ENCODE results near the gene GALNTL6. TPM values are rescaled to one million over a fixed set of nuclear protein-coding genes. Genes with fewer than 3 reads are reported as not detected.

Gene GALNTL6
- total and polyA plus RNA-seq, 2 of the 4 experiments (the other 2 are of a cell fraction): under 0.01 TPM; not detected in 1

DNA sequence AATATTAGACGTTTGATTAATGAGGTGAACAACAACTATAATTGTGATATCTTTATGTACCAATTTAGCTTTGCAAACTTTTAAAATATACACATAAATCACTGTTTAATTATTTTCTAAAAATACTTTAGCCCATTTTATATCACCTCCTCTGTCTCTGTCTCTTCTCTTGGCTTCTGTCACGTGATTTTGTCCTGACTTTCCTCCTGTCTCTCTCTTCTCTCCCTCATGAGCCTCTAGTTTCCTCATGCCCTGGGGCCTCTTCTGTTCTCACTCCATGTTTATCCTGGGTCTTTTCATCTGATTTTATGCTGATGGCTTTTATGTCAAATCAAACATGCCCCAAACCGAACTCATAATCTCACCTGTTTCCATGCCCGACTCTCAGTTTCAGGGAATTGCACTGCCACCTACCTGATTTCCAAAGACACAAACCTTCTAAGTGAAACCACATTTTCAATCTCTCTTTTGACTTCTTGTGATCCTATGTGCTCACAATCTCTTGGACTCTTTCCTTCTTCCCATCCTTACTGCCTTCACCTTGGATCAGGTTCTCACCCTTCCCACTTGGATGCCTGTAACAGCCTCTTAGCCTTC is 1052.4 kb downstream of the GALNTL6 start:
- POLR2A ChIA-PET (ENCODE audit: unreplicated experiment): no interaction called here
- Histone ChIP-seq H3K4me1 (ENCODE audit: control insufficient read depth, insufficient read depth, low read length) (no peaks in the 10 kb centered on the region), H2BK120ac (ENCODE audit: low read depth, low read length) (no peak overlapping the region), H3K79me1 (ENCODE audit: low read depth in 1 of 2, low read length in 2 of 2) (no peaks in the 10 kb centered on the region), H4K20me1 (ENCODE audit: insufficient read depth, low read length) (no peaks in the 10 kb centered on the region), H2BK15ac (ENCODE audit: low read depth, low read length) (no peak overlapping the region), H2BK5ac (ENCODE audit: low read depth, low read length, poor library complexity, severe bottlenecking) (no peak overlapping the region), H3K23ac (ENCODE audit: low read depth, low read length) (no peak overlapping the region), H3K36me3 (ENCODE audit: control insufficient read depth, insufficient read depth, low read length) (no peaks in the 10 kb centered on the region), H3K56ac (ENCODE audit: extremely low read depth, insufficient read depth, low read length) (no peak overlapping the region), H3K18ac (ENCODE audit: low read depth, low read length) (no peak overlapping the region), H2BK20ac (ENCODE audit: low read depth, low read length) (no peak overlapping the region), H3K4me3 (ENCODE audit: insufficient read depth, low read depth, low read length) (no peak overlapping the region), H4K5ac (ENCODE audit: low read depth, low read length) (no peak overlapping the region), H2AFZ (replicated peaks; ENCODE audit: low read length, poor library complexity) (no peak overlapping the region), H2AK5ac (ENCODE audit: low read depth, low read length) (no peak overlapping the region), H3K9me1 (ENCODE audit: insufficient read depth, low read length) (no peaks in the 10 kb centered on the region), H3K9ac (ENCODE audit: low read depth, low read length) (no peak overlapping the region), H3K27me3 (ENCODE audit: control insufficient read depth, insufficient read depth, low read length) (no peaks in the 10 kb centered on the region; the same call in 1 of the 2 replicates), H3K4me2 (ENCODE audit: low read depth, low read length) (no peak overlapping the region), H4K8ac (ENCODE audit: low read depth in 2 of 2, low read length in 2 of 2) (no peak overlapping the region), H3K14ac (replicated peaks; ENCODE audit: low read depth, low read length) (no peak overlapping the region), H3K4ac (ENCODE audit: low read depth, low read length) (no peak overlapping the region), H4K91ac (ENCODE audit: insufficient read depth, low read depth, low read length) (no peak overlapping the region), H2AK9ac (replicated peaks; ENCODE audit: low read depth, low read length, poor library complexity) (no peak overlapping the region), H3K27ac (ENCODE audit: insufficient read depth, low read length) (no peak overlapping the region), H3K9me3 (ENCODE audit: control insufficient read depth, insufficient read depth, low read length) (0 out of 2 replicates have a peak, but pooled peaks cover 1% of the 10 kb centered on the region)
- DNase-seq: no peak
- intact Hi-C loops (cut with micrococcal nuclease) (no loop called here), dilution Hi-C loops (cut with HindIII; ENCODE audit: low sequenced_read_pairs, unreplicated experiment) (no loop called here), in situ Hi-C loops (cut with MboI; ENCODE audit: low sequenced_read_pairs) (no loop called here)
- CTCF ChIA-PET: no interaction called here
- 69% methylated on average over 3 of the region's 4 CpGs; no CpG with 5 or more reads in 1 of the 2 experiments for WGBS, 2 experiments (ENCODE audit: extremely low coverage in 2 of 2, insufficient read length in 1 of 2)
- no peak for ATAC-seq (ENCODE audit: low read depth)
- BruUV-seq (replicated peaks): no TSS peak
- TF ChIP-seq, protein P1, sequence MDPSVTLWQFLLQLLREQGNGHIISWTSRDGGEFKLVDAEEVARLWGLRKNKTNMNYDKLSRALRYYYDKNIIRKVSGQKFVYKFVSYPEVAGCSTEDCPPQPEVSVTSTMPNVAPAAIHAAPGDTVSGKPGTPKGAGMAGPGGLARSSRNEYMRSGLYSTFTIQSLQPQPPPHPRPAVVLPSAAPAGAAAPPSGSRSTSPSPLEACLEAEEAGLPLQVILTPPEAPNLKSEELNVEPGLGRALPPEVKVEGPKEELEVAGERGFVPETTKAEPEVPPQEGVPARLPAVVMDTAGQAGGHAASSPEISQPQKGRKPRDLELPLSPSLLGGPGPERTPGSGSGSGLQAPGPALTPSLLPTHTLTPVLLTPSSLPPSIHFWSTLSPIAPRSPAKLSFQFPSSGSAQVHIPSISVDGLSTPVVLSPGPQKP (IDR thresholded peaks at IDR 0.05; ENCODE audit: borderline replicate concordance, low read depth, low read length): no peak
- TF ChIP-seq MAZ (IDR thresholded peaks at IDR 0.05; ENCODE audit: borderline replicate concordance, low read depth, low read length) (no peak), POLR2A (IDR thresholded peaks at IDR 0.05; ENCODE audit: low read depth, low read length) (no peak), CHD1 (IDR thresholded peaks at IDR 0.05; ENCODE audit: low read depth, low read length) (no peak), FOS (IDR thresholded peaks at IDR 0.05; ENCODE audit: low read depth, low read length) (no peak), RAD21 (IDR thresholded peaks at IDR 0.05; ENCODE audit: low read length) (no peak), SMC3 (IDR thresholded peaks at IDR 0.05; ENCODE audit: low read depth, low read length) (no peak), MAFK (IDR thresholded peaks at IDR 0.05; ENCODE audit: low read depth, low read length) (no peak), RFX5 (IDR thresholded peaks at IDR 0.05; ENCODE audit: low read depth, low read length) (no peak), RCOR1 (IDR thresholded peaks at IDR 0.05; ENCODE audit: insufficient replicate concordance, low read length) (no peak), NFE2L2 (IDR thresholded peaks at IDR 0.05; ENCODE audit: low read depth, low read length) (no peak), MXI1 (IDR thresholded peaks at IDR 0.05; ENCODE audit: borderline replicate concordance, low read depth, low read length) (no peak), CEBPB (IDR thresholded peaks at IDR 0.05; ENCODE audit: low read depth, low read length) (no peak), BHLHE40 (IDR thresholded peaks at IDR 0.05; ENCODE audit: low read depth, low read length) (no peak)
- TF ChIP-seq, protein P2, sequence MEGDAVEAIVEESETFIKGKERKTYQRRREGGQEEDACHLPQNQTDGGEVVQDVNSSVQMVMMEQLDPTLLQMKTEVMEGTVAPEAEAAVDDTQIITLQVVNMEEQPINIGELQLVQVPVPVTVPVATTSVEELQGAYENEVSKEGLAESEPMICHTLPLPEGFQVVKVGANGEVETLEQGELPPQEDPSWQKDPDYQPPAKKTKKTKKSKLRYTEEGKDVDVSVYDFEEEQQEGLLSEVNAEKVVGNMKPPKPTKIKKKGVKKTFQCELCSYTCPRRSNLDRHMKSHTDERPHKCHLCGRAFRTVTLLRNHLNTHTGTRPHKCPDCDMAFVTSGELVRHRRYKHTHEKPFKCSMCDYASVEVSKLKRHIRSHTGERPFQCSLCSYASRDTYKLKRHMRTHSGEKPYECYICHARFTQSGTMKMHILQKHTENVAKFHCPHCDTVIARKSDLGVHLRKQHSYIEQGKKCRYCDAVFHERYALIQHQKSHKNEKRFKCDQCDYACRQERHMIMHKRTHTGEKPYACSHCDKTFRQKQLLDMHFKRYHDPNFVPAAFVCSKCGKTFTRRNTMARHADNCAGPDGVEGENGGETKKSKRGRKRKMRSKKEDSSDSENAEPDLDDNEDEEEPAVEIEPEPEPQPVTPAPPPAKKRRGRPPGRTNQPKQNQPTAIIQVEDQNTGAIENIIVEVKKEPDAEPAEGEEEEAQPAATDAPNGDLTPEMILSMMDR (conservative IDR thresholded peaks at IDR 0.05; ENCODE audit: low read depth, low read length): no peak
- TF ChIP-seq, protein P3, sequence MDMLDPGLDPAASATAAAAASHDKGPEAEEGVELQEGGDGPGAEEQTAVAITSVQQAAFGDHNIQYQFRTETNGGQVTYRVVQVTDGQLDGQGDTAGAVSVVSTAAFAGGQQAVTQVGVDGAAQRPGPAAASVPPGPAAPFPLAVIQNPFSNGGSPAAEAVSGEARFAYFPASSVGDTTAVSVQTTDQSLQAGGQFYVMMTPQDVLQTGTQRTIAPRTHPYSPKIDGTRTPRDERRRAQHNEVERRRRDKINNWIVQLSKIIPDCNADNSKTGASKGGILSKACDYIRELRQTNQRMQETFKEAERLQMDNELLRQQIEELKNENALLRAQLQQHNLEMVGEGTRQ (IDR thresholded peaks at IDR 0.05; ENCODE audit: low read depth, low read length): no peak
